HepG2 (cell line): ENCODE data around the gene SBK3. TPM values are rescaled to one million over a fixed set of nuclear protein-coding genes. Genes with fewer than 3 reads are reported as not detected.

Source experiments
- BHLHE40 ChIP-seq: IDR thresholded peaks from 2 replicates; pipeline ENCODE4 v1.6.1; 2011; ENCODE audit warnings: low read length, improper control_type of control experiment
- KDM6A ChIP-seq: IDR thresholded peaks from 2 replicates; pipeline ENCODE4 v1.6.1; 2016; ENCODE audit warnings: low read depth
- SIN3A ChIP-seq: IDR thresholded peaks from 2 replicates; pipeline ENCODE4 v1.6.1; 2011; ENCODE audit warnings: low read depth, mild to moderate bottlenecking, control low read depth, low read length, borderline replicate concordance
- THAP7 ChIP-seq: sonication (generic); formaldehyde crosslinking; IDR thresholded peaks from 2 replicates; pipeline ENCODE4 v1.8.1; 2023; ENCODE audit warnings: mild to moderate bottlenecking, missing genetic modification reagents
- ZBTB20 ChIP-seq: sonication (generic); formaldehyde crosslinking; IDR thresholded peaks from 2 replicates; pipeline ENCODE4 v1.8.1; 2023; ENCODE audit warnings: missing genetic modification reagents, low read depth, mild to moderate bottlenecking, borderline replicate concordance
- ZNF260 ChIP-seq: sonication (generic); formaldehyde crosslinking; IDR thresholded peaks from 2 replicates; pipeline ENCODE4 v1.4.0; 2020; ENCODE audit warnings: missing genetic modification reagents, low read depth, mild to moderate bottlenecking, borderline replicate concordance
- ZNF280D ChIP-seq: sonication (generic); formaldehyde crosslinking; IDR thresholded peaks from 2 replicates; pipeline ENCODE4 v1.5.1; 2020; ENCODE audit warnings: mild to moderate bottlenecking, missing genetic modification reagents
- ZNF563 ChIP-seq: sonication (generic); formaldehyde crosslinking; IDR thresholded peaks from 2 replicates; pipeline ENCODE4 v1.8.0; 2022; ENCODE audit warnings: mild to moderate bottlenecking, moderate library complexity, missing genetic modification reagents
- ZNF605 ChIP-seq: sonication (generic); formaldehyde crosslinking; IDR thresholded peaks from 2 replicates; pipeline ENCODE4 v1.8.0; 2022; ENCODE audit warnings: mild to moderate bottlenecking, missing genetic modification reagents
- ZNF619 ChIP-seq: sonication (generic); formaldehyde crosslinking; IDR thresholded peaks from 2 replicates; pipeline ENCODE4 v1.4.0; 2020; ENCODE audit warnings: mild to moderate bottlenecking, missing genetic modification reagents
- polyA plus RNA-seq, 8 experiments: library from polyadenylated mRNA; depleted of rRNA in 3 of 8; stranded (reverse) in 7 of 8; unstranded in 1 of 8; fragments of >200 nt; fragmentation: Illumina TruSeq in 4 of 8; extraction: Trizol in 4 of 8; gene quantifications; 2 replicates each; pipeline versions ENCODE4 v1.2.1 to v1.2.3, GENCODE V29; 2011 to 2016; ENCODE audit warnings: low read depth in 4 of 8, missing spikeins in 1 of 8, mixed read lengths in 1 of 8; ENCODE audit not compliant: insufficient read depth in 1 of 8
- total RNA-seq, 5 experiments: library from RNA; depleted of rRNA; stranded (reverse); fragments of >200 nt; fragmentation: Illumina TruSeq; extraction: Trizol; gene quantifications; 2 replicates each; pipeline ENCODE4 v1.2.3, GENCODE V29; 2016; ENCODE audit warnings: low read depth in 1 of 5
- TF ChIP-seq, protein P1 (sequence below): sonication (generic); formaldehyde crosslinking; IDR thresholded peaks from 2 replicates; pipeline ENCODE4 v1.4.0; 2020; ENCODE audit warnings: missing genetic modification reagents, mild to moderate bottlenecking, borderline replicate concordance
- TF ChIP-seq, protein P2 (sequence below), 2 experiments: fragments of 450-650 bp in 1 of 2; sonication (generic) in 1 of 2; formaldehyde crosslinking; IDR thresholded peaks; 2 replicates each; pipeline versions ENCODE4 v1.5.0 to v1.8.0; 2020 to 2022; ENCODE audit warnings: mild to moderate bottlenecking in 1 of 2, missing genetic modification reagents in 1 of 2
- TF ChIP-seq, protein P3 (sequence below): sonication (generic); formaldehyde crosslinking; IDR thresholded peaks from 2 replicates; pipeline ENCODE4 v1.5.1; 2020; ENCODE audit warnings: mild to moderate bottlenecking, missing genetic modification reagents, moderate library complexity

Gene SBK3
- total and polyA plus RNA-seq, 2 of the 13 experiments (the other 11 are each of a cell fraction or from before 2014, with no cell fraction given): 0.66 to 0.77 TPM

- 0 out of 2 replicates have a peak, but pooled peaks have one; percentile 38 for TF ChIP-seq ZNF280D (CRISPR knock-in tag)
- TF ChIP-seq, protein P1, sequence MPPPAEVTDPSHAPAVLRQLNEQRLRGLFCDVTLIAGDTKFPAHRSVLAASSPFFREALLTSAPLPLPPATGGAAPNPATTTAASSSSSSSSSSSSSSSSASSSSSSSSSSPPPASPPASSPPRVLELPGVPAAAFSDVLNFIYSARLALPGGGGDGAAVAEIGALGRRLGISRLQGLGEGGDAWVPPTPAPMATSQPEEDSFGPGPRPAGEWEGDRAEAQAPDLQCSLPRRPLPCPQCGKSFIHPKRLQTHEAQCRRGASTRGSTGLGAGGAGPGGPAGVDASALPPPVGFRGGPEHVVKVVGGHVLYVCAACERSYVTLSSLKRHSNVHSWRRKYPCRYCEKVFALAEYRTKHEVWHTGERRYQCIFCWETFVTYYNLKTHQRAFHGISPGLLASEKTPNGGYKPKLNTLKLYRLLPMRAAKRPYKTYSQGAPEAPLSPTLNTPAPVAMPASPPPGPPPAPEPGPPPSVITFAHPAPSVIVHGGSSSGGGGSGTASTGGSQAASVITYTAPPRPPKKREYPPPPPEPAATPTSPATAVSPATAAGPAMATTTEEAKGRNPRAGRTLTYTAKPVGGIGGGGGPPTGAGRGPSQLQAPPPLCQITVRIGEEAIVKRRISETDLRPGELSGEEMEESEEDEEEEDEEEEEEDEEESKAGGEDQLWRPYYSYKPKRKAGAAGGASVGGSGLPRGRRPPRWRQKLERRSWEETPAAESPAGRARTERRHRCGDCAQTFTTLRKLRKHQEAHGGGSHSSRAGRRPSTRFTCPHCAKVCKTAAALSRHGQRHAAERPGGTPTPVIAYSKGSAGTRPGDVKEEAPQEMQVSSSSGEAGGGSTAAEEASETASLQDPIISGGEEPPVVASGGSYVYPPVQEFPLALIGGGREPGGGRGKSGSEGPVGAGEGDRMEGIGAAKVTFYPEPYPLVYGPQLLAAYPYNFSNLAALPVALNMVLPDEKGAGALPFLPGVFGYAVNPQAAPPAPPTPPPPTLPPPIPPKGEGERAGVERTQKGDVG: peak; percentile 67; the same call in 1 of the 2 replicates
- no peak for TF ChIP-seq THAP7 (CRISPR knock-in tag)
- TF ChIP-seq KDM6A: no peak
- TF ChIP-seq, protein P2, sequence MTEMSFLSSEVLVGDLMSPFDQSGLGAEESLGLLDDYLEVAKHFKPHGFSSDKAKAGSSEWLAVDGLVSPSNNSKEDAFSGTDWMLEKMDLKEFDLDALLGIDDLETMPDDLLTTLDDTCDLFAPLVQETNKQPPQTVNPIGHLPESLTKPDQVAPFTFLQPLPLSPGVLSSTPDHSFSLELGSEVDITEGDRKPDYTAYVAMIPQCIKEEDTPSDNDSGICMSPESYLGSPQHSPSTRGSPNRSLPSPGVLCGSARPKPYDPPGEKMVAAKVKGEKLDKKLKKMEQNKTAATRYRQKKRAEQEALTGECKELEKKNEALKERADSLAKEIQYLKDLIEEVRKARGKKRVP (CRISPR knock-in tag; IDR thresholded peaks at IDR 0.05): 0 out of 4 replicates have a peak, but pooled peaks of 1 of the 2 experiments have one; percentile 12
- TF ChIP-seq, protein P3, sequence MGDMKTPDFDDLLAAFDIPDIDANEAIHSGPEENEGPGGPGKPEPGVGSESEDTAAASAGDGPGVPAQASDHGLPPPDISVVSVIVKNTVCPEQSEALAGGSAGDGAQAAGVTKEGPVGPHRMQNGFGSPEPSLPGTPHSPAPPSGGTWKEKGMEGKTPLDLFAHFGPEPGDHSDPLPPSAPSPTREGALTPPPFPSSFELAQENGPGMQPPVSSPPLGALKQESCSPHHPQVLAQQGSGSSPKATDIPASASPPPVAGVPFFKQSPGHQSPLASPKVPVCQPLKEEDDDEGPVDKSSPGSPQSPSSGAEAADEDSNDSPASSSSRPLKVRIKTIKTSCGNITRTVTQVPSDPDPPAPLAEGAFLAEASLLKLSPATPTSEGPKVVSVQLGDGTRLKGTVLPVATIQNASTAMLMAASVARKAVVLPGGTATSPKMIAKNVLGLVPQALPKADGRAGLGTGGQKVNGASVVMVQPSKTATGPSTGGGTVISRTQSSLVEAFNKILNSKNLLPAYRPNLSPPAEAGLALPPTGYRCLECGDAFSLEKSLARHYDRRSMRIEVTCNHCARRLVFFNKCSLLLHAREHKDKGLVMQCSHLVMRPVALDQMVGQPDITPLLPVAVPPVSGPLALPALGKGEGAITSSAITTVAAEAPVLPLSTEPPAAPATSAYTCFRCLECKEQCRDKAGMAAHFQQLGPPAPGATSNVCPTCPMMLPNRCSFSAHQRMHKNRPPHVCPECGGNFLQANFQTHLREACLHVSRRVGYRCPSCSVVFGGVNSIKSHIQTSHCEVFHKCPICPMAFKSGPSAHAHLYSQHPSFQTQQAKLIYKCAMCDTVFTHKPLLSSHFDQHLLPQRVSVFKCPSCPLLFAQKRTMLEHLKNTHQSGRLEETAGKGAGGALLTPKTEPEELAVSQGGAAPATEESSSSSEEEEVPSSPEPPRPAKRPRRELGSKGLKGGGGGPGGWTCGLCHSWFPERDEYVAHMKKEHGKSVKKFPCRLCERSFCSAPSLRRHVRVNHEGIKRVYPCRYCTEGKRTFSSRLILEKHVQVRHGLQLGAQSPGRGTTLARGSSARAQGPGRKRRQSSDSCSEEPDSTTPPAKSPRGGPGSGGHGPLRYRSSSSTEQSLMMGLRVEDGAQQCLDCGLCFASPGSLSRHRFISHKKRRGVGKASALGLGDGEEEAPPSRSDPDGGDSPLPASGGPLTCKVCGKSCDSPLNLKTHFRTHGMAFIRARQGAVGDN (CRISPR knock-in tag): peak; percentile 80
- TF ChIP-seq SIN3A: no peak
- peak; percentile 22; the same call in 1 of the 2 replicates for TF ChIP-seq ZNF605
- 0 out of 2 replicates have a peak, but pooled peaks have one; percentile 12 for TF ChIP-seq ZNF563 (CRISPR knock-in tag)
- no peak for TF ChIP-seq ZNF260
- TF ChIP-seq ZNF619 (CRISPR knock-in tag): 0 out of 2 replicates have a peak, but pooled peaks have one; percentile 39
- TF ChIP-seq ZBTB20 (CRISPR knock-in tag): 0 out of 2 replicates have a peak, but pooled peaks have one; percentile 41
- peak; percentile 81 for TF ChIP-seq BHLHE40
Measured at GRCh38 chr19:55503502-55504251, 41.7 kb downstream of the SBK3 start (continued).
